ENCODE results near the gene TAS2R1.
A peak's percentile ranks its signal among the peaks of the same experiment; 100 is the strongest.

The TAS2R1 gene

DNA sequence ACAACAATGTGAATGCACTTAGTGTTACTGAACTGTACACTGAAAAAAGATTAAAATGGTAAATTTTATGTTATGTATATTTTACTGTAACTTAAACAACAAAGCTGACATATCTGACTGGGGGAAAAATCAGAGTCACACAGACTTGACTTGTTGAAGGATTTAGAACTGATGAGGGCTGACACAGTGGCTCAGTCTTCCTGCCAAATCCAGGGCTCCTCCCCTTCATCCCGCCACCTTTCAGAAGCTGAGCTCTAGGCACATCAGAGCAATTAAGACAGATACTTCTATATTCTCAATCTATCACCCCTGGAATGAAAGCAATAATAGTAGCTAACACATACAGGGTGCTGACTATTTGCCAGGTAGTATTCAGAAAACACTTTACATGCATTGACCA, 27.7 kb upstream of the TAS2R1 start:
- TF ChIP-seq, protein P1, sequence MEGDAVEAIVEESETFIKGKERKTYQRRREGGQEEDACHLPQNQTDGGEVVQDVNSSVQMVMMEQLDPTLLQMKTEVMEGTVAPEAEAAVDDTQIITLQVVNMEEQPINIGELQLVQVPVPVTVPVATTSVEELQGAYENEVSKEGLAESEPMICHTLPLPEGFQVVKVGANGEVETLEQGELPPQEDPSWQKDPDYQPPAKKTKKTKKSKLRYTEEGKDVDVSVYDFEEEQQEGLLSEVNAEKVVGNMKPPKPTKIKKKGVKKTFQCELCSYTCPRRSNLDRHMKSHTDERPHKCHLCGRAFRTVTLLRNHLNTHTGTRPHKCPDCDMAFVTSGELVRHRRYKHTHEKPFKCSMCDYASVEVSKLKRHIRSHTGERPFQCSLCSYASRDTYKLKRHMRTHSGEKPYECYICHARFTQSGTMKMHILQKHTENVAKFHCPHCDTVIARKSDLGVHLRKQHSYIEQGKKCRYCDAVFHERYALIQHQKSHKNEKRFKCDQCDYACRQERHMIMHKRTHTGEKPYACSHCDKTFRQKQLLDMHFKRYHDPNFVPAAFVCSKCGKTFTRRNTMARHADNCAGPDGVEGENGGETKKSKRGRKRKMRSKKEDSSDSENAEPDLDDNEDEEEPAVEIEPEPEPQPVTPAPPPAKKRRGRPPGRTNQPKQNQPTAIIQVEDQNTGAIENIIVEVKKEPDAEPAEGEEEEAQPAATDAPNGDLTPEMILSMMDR (conservative IDR thresholded peaks at IDR 0.05; ENCODE audit: control insufficient read depth, insufficient read depth, low read depth, low read length), result no peak
- DNase-seq (ENCODE audit: low read depth), result no peak
- H3K4me3 ChIP-seq (ENCODE audit: control insufficient read depth, low read depth, low read length), result no peak overlapping the region

GRCh38 chr5:9655641-9656040, 25.5 kb upstream of the TAS2R1 start:
- H3K4me3 ChIP-seq (ENCODE audit: control insufficient read depth, low read depth, low read length), result no peak overlapping the region
- TF ChIP-seq, protein P1 (conservative IDR thresholded peaks at IDR 0.05; ENCODE audit: control insufficient read depth, insufficient read depth, low read depth, low read length), result no peak
- DNase-seq (ENCODE audit: low read depth), result no peak

DNA sequence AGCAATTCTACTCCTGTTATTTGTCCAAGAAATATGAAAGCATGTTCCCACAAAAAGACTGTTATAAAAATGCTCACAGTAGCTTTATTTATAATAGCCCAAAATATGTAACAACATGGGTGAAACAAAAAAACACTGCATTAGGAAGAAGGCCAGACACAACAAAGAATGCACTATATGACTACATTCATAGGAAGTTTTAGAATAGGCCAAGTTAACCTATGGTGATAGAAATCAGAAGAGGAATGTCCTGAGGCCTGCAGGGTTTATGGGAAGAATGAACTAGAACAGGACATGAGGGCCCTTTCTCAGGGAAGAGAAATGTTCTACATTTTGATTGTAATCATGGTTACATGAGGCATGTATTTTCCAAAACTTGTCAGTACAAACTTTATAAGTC, 24.7 kb upstream of the TAS2R1 start:
- no peak overlapping the region for H3K4me3 ChIP-seq (ENCODE audit: control insufficient read depth, low read depth, low read length)
- DNase-seq (ENCODE audit: low read depth), result no peak
- TF ChIP-seq, protein P1 (conservative IDR thresholded peaks at IDR 0.05; ENCODE audit: control insufficient read depth, insufficient read depth, low read depth, low read length), result no peak

GRCh38 chr5:9653811-9654210, 23.7 kb upstream of the TAS2R1 start:
- no peak overlapping the region for H3K4me3 ChIP-seq (ENCODE audit: control insufficient read depth, low read depth, low read length)
- TF ChIP-seq, protein P1 (conservative IDR thresholded peaks at IDR 0.05; ENCODE audit: control insufficient read depth, insufficient read depth, low read depth, low read length), result no peak
- DNase-seq (ENCODE audit: low read depth), result peak; percentile 48

GRCh38 chr5:9653061-9653460, 22.9 kb upstream of the TAS2R1 start:
- TF ChIP-seq, protein P1 (conservative IDR thresholded peaks at IDR 0.05; ENCODE audit: control insufficient read depth, insufficient read depth, low read depth, low read length), result no peak
- DNase-seq (ENCODE audit: low read depth), result no peak
- no peak overlapping the region for H3K4me3 ChIP-seq (ENCODE audit: control insufficient read depth, low read depth, low read length)

DNA sequence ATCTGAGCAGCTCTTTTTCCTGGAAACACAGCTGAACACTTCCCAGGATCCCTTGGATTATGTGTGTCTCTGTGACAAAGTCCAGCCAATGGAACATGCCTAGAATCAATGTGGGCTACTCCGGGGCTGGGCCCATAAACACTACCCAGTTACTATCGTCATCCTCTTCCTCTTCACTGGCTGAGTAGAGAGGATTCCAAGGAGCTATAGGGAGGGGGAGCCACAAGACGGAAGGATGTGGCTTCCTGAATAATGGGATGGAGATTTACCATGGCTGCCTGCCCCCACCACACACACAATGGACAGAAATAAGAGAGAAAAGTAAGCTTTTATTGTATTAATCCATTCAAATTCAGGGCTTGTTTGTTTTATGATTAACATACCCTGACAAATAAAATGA, 22.1 kb upstream of the TAS2R1 start:
- TF ChIP-seq, protein P1 (conservative IDR thresholded peaks at IDR 0.05; ENCODE audit: control insufficient read depth, insufficient read depth, low read depth, low read length), result no peak
- no peak for DNase-seq (ENCODE audit: low read depth)
- H3K4me3 ChIP-seq (ENCODE audit: control insufficient read depth, low read depth, low read length), result no peak overlapping the region

DNA sequence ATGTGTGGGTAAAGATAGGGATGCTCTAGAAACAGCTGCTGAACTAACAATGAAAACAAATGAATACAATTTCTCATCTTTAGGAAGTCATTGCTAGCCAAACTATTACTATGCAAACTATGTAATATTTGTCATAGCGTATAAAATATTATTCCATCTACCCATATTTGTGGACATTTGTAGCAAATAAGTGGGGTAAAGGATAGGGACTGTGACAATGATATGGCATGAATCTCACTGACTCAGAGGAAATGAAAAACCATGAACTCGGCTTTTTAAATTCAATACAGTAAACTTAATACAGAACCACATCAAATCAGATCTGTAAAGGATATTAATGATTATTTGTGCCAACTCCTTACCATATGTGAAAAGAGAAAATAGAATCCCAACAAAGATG, 16.7 kb upstream of the TAS2R1 start:
- H3K4me3 ChIP-seq (ENCODE audit: control insufficient read depth, low read depth, low read length), result no peak overlapping the region
- DNase-seq (ENCODE audit: low read depth), result no peak
- TF ChIP-seq, protein P1 (conservative IDR thresholded peaks at IDR 0.05; ENCODE audit: control insufficient read depth, insufficient read depth, low read depth, low read length), result no peak

Data from fibroblast of mammary gland (primary cell).